ENCODE measurements around the gene PPT2.
A peak's percentile ranks its signal among the peaks of the same experiment; 100 is the strongest.
"Not testable (repeated sequence)": the region's sequence is repeated elsewhere in the genome, so short reads cannot be mapped to it uniquely, and the experiment has no call there.

Gene PPT2

GRCh38 chr6:32177788-32178546 is 24.0 kb downstream of the PPT2 start, which contains the start of gene RNF5:
Gene RNF5, plus strand, starts transcription at chr6:32178405. Its CDS starts 107 bp downstream, at chr6:32178512.
- DNase-seq = peak; percentile 100

GRCh38 chr6:32178547-32179440 is 24.9 kb downstream of the PPT2 start:
- no peak for DNase-seq

- no peak for DNase-seq
Measured at GRCh38 chr6:32179766-32180405, 25.9 kb downstream of the PPT2 start.

- DNase-seq = no peak
Measured at GRCh38 chr6:32181148-32181702, 27.3 kb downstream of the PPT2 start.

GRCh38 chr6:32181915-32182529 is 28.1 kb downstream of the PPT2 start:
- no peak for DNase-seq

- no peak for DNase-seq
Measured at GRCh38 chr6:32182555-32182981, 28.6 kb downstream of the PPT2 start.

- no peak for DNase-seq
Measured at GRCh38 chr6:32183030-32183429, 29.1 kb downstream of the PPT2 start.

- DNase-seq = no peak
Measured at GRCh38 chr6:32183483-32184083, 29.6 kb downstream of the PPT2 start.

GRCh38 chr6:32184084-32184640 is 30.2 kb downstream of the PPT2 start, which contains the start of gene AGER:
Gene AGER, minus strand, starts transcription at chr6:32184253. Its CDS starts 31 bp downstream, at chr6:32184222.
- no peak for DNase-seq

- DNase-seq = peak; percentile 90
Measured at GRCh38 chr6:32185681-32186131, 31.8 kb downstream of the PPT2 start.

GRCh38 chr6:32186151-32186840 is 32.4 kb downstream of the PPT2 start:
- DNase-seq = not testable (repeated sequence)

GRCh38 chr6:32187009-32187709 is 33.2 kb downstream of the PPT2 start:
- DNase-seq = no peak

- DNase-seq = not testable (repeated sequence)
Measured at GRCh38 chr6:32187725-32188380, 33.9 kb downstream of the PPT2 start.

- DNase-seq = no peak
Measured at GRCh38 chr6:32188381-32189068, 34.6 kb downstream of the PPT2 start.

GRCh38 chr6:32189069-32189741 is 35.3 kb downstream of the PPT2 start:
- DNase-seq = no peak

GRCh38 chr6:32189742-32190053 is 35.8 kb downstream of the PPT2 start:
- no peak for DNase-seq

GRCh38 chr6:32190054-32190851 is 36.3 kb downstream of the PPT2 start, which contains the start of gene PBX2:
Gene PBX2, minus strand, starts transcription at chr6:32190202. Its CDS starts 287 bp downstream, at chr6:32189915.
- DNase-seq = peak; percentile 93
